Measurements from ENCODE around the gene RGS17. TPM values are rescaled to one million over a fixed set of nuclear protein-coding genes. Genes with fewer than 3 reads are reported as not detected.
A peak's percentile ranks its signal among the peaks of the same experiment; 100 is the strongest.

The RGS17 gene
- total and polyA plus RNA-seq, 2 of the 13 experiments (the other 11 are each of a cell fraction or from before 2014, with no cell fraction given): 0.04 TPM; not detected in 1

DNA sequence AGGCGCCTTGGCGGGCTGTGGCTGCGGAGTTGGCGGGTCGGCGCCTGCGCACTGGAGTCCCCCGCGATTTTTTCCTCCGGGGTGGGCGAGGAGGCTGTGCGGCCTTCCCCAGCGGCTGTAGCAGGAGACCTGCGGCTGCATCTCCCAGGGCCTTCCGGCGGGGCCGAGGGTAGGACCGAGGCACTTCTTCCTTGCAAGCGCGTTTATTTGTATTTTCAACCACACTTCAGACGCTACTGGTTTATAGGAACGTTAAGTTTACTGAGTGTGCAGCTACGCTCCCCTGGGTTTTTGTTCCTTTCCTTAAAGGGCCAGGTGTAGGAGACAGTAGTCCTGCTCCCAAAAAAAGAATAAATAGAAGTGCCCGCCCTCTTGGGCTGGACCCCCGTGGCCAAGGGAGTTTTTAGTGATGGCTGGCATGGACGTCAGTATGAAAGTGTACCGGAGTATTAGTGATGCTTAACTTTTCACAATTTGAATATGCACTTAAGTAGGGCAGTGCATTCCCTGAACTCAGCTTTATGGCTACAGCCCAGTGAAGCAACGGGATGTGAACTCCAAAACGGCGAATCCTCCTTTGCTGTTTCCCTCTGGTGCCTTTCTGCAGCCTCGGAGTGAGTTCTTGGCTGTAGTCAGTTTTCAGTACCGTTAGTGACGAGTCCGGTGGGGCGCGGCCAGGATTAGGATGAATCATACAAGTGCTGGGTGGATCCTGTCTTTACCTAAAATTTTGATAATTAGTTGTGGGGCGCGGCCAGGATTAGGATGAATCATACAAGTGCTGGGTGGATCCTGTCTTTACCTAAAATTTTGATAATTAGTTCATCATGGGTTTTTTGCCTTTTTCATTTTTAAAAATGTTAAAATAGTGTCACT, 147.2 kb downstream of the RGS17 start (continued):
- no peak for TF ChIP-seq ATRX (CRISPR knock-in tag; IDR thresholded peaks at IDR 0.05; ENCODE audit: borderline replicate concordance)
- TF ChIP-seq BRD4 (CRISPR knock-in tag; IDR thresholded peaks at IDR 0.05): no peak
- TF ChIP-seq, protein P1, sequence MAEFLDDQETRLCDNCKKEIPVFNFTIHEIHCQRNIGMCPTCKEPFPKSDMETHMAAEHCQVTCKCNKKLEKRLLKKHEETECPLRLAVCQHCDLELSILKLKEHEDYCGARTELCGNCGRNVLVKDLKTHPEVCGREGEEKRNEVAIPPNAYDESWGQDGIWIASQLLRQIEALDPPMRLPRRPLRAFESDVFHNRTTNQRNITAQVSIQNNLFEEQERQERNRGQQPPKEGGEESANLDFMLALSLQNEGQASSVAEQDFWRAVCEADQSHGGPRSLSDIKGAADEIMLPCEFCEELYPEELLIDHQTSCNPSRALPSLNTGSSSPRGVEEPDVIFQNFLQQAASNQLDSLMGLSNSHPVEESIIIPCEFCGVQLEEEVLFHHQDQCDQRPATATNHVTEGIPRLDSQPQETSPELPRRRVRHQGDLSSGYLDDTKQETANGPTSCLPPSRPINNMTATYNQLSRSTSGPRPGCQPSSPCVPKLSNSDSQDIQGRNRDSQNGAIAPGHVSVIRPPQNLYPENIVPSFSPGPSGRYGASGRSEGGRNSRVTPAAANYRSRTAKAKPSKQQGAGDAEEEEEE (CRISPR knock-in tag; IDR thresholded peaks at IDR 0.05; ENCODE audit: borderline replicate concordance): no peak
- TF ChIP-seq, protein P2, sequence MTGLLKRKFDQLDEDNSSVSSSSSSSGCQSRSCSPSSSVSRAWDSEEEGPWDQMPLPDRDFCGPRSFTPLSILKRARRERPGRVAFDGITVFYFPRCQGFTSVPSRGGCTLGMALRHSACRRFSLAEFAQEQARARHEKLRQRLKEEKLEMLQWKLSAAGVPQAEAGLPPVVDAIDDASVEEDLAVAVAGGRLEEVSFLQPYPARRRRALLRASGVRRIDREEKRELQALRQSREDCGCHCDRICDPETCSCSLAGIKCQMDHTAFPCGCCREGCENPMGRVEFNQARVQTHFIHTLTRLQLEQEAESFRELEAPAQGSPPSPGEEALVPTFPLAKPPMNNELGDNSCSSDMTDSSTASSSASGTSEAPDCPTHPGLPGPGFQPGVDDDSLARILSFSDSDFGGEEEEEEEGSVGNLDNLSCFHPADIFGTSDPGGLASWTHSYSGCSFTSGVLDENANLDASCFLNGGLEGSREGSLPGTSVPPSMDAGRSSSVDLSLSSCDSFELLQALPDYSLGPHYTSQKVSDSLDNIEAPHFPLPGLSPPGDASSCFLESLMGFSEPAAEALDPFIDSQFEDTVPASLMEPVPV (CRISPR knock-in tag; IDR thresholded peaks at IDR 0.05): no peak
- TF ChIP-seq ADNP (CRISPR knock-in tag; IDR thresholded peaks at IDR 0.05): no peak
- TF ChIP-seq, protein P3, sequence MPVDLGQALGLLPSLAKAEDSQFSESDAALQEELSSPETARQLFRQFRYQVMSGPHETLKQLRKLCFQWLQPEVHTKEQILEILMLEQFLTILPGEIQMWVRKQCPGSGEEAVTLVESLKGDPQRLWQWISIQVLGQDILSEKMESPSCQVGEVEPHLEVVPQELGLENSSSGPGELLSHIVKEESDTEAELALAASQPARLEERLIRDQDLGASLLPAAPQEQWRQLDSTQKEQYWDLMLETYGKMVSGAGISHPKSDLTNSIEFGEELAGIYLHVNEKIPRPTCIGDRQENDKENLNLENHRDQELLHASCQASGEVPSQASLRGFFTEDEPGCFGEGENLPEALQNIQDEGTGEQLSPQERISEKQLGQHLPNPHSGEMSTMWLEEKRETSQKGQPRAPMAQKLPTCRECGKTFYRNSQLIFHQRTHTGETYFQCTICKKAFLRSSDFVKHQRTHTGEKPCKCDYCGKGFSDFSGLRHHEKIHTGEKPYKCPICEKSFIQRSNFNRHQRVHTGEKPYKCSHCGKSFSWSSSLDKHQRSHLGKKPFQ (CRISPR knock-in tag; IDR thresholded peaks at IDR 0.05; ENCODE audit: insufficient replicate concordance): no peak
- TF ChIP-seq SRSF4 (IDR thresholded peaks at IDR 0.05; ENCODE audit: low read depth, low read length, poor library complexity, severe bottlenecking): no peak
- no peak for TF ChIP-seq ZNF781 (CRISPR knock-in tag; IDR thresholded peaks at IDR 0.05; ENCODE audit: borderline replicate concordance, not compliant biosample characterization)
- TF ChIP-seq, protein P4, sequence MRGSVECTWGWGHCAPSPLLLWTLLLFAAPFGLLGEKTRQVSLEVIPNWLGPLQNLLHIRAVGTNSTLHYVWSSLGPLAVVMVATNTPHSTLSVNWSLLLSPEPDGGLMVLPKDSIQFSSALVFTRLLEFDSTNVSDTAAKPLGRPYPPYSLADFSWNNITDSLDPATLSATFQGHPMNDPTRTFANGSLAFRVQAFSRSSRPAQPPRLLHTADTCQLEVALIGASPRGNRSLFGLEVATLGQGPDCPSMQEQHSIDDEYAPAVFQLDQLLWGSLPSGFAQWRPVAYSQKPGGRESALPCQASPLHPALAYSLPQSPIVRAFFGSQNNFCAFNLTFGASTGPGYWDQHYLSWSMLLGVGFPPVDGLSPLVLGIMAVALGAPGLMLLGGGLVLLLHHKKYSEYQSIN (CRISPR knock-in tag; IDR thresholded peaks at IDR 0.05; ENCODE audit: borderline replicate concordance): no peak
- TF ChIP-seq HOXD1 (CRISPR knock-in tag; IDR thresholded peaks at IDR 0.05): peak; percentile 21; the same call in 1 of the 2 replicates
- no peak for TF ChIP-seq ATF7-NPFF (CRISPR knock-in tag; IDR thresholded peaks at IDR 0.05; ENCODE audit: low read depth)
- peak; percentile 8; the same call in 1 of the 2 replicates for TF ChIP-seq HOXA3 (CRISPR knock-in tag; IDR thresholded peaks at IDR 0.05)
- no peak for TF ChIP-seq DPF2 (CRISPR knock-in tag; IDR thresholded peaks at IDR 0.05; ENCODE audit: borderline replicate concordance, low read depth)
- TF ChIP-seq, protein P5, sequence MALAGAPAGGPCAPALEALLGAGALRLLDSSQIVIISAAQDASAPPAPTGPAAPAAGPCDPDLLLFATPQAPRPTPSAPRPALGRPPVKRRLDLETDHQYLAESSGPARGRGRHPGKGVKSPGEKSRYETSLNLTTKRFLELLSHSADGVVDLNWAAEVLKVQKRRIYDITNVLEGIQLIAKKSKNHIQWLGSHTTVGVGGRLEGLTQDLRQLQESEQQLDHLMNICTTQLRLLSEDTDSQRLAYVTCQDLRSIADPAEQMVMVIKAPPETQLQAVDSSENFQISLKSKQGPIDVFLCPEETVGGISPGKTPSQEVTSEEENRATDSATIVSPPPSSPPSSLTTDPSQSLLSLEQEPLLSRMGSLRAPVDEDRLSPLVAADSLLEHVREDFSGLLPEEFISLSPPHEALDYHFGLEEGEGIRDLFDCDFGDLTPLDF (CRISPR knock-in tag; IDR thresholded peaks at IDR 0.05): no peak; the same call in 1 of the 2 replicates
- TF ChIP-seq, protein P6, sequence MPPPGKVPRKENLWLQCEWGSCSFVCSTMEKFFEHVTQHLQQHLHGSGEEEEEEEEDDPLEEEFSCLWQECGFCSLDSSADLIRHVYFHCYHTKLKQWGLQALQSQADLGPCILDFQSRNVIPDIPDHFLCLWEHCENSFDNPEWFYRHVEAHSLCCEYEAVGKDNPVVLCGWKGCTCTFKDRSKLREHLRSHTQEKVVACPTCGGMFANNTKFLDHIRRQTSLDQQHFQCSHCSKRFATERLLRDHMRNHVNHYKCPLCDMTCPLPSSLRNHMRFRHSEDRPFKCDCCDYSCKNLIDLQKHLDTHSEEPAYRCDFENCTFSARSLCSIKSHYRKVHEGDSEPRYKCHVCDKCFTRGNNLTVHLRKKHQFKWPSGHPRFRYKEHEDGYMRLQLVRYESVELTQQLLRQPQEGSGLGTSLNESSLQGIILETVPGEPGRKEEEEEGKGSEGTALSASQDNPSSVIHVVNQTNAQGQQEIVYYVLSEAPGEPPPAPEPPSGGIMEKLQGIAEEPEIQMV (CRISPR knock-in tag; IDR thresholded peaks at IDR 0.05; ENCODE audit: low read depth): no peak
